ENCODE data around the gene OXA1L.
A peak's percentile ranks its signal among the peaks of the same experiment; 100 is the strongest.
"Not testable (repeated sequence)": the region's sequence is repeated elsewhere in the genome, so short reads cannot be mapped to it uniquely, and the experiment has no call there.

OXA1L gene

GRCh38 chr14:22766457-22767322 lies at the start of gene OXA1L:
Gene OXA1L (plus strand): TSS chr14:22766688. CDS start chr14:22766702, 14 bp downstream.
- peak; percentile 95 for DNase-seq

GRCh38 chr14:22718091-22718490 lies 48.4 kb upstream of the OXA1L start:
- no peak for DNase-seq

- no peak for DNase-seq
These were observed 45.3 kb upstream of the OXA1L start for GRCh38 chr14:22721213-22721612.

- DNase-seq: no peak
These were observed 42.7 kb upstream of the OXA1L start for GRCh38 chr14:22723815-22724214.

- DNase-seq: not testable (repeated sequence)
These were observed 41.6 kb upstream of the OXA1L start for GRCh38 chr14:22724847-22725246.

- not testable (repeated sequence) for DNase-seq
These were observed 41.1 kb upstream of the OXA1L start for GRCh38 chr14:22725374-22725773.

GRCh38 chr14:22726012-22726411 lies 40.5 kb upstream of the OXA1L start:
- DNase-seq: no peak

GRCh38 chr14:22732062-22732461 lies 34.4 kb upstream of the OXA1L start:
- not testable (repeated sequence) for DNase-seq

GRCh38 chr14:22733829-22734228 lies 32.7 kb upstream of the OXA1L start:
- no peak for DNase-seq

GRCh38 chr14:22735096-22735495 lies 31.4 kb upstream of the OXA1L start:
- no peak for DNase-seq

- DNase-seq: not testable (repeated sequence)
These were observed 30.1 kb upstream of the OXA1L start for GRCh38 chr14:22736384-22736783.

GRCh38 chr14:22737052-22737451 lies 29.4 kb upstream of the OXA1L start:
- DNase-seq: no peak

- DNase-seq: no peak
These were observed 27.1 kb upstream of the OXA1L start for GRCh38 chr14:22739423-22739822.

- DNase-seq: no peak
These were observed 26.5 kb upstream of the OXA1L start for GRCh38 chr14:22740020-22740419.

- DNase-seq: no peak
These were observed 18.7 kb upstream of the OXA1L start for GRCh38 chr14:22747769-22748168.

GRCh38 chr14:22748206-22748605 lies 18.3 kb upstream of the OXA1L start:
- DNase-seq: no peak

- no peak for DNase-seq
These were observed 17.8 kb upstream of the OXA1L start for GRCh38 chr14:22748631-22749068.

GRCh38 chr14:22752422-22752821 lies 14.1 kb upstream of the OXA1L start:
- DNase-seq: no peak

GRCh38 chr14:22753586-22753985 lies 12.9 kb upstream of the OXA1L start:
- DNase-seq: no peak

GRCh38 chr14:22757972-22758650 lies 8.4 kb upstream of the OXA1L start:
- not testable (repeated sequence) for DNase-seq

- no peak for DNase-seq
These were observed 4.8 kb upstream of the OXA1L start for GRCh38 chr14:22761734-22762133.

- no peak for DNase-seq
These were observed 2.1 kb upstream of the OXA1L start for GRCh38 chr14:22764382-22764781.

- DNase-seq: no peak
These were observed 768 bp downstream of the OXA1L start for GRCh38 chr14:22767323-22767589.

GRCh38 chr14:22768947-22769346 lies 2.5 kb downstream of the OXA1L start:
- DNase-seq: no peak
